Fibroblast of peridontal ligament (primary cell): ENCODE data around the gene NCR2.
A peak's percentile ranks its signal among the peaks of the same experiment; 100 is the strongest.
"Not testable (repeated sequence)": the region's sequence is repeated elsewhere in the genome, so short reads cannot be mapped to it uniquely, and the experiment has no call there.

Source experiments
- DNase-seq: peaks from one replicate; pipeline ENCODE4 v3.0.0-alpha.2; 2010; ENCODE audit errors: extremely low read depth

NCR2 gene, protein sequence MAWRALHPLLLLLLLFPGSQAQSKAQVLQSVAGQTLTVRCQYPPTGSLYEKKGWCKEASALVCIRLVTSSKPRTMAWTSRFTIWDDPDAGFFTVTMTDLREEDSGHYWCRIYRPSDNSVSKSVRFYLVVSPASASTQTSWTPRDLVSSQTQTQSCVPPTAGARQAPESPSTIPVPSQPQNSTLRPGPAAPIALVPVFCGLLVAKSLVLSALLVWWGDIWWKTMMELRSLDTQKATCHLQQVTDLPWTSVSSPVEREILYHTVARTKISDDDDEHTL

DNA sequence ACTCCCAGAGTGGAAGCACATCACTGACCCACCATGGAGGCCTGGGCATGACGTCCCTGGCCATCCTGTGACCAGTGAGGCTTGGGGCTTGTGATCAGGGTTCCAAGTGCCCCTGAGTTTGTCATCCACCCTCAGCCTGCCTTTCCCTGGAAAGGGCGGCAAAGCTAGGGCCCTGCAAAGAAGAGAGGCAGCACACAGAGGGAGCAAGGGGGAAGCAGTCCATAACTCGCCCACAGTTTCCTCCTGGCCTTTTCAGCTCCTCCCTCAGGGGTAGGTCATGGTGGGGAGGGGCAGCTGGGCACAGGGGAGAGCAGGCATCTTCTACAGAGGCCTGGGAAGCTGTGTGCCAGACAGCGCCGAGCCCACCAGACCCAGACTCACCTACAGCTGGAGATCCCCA, at the start of gene NCR2:
TSS of gene NCR2 (plus strand) at position 313 of the 400 bp plus-strand sequence. CDS start 269 bp downstream, outside the sequence.
- no peak for DNase-seq

DNA sequence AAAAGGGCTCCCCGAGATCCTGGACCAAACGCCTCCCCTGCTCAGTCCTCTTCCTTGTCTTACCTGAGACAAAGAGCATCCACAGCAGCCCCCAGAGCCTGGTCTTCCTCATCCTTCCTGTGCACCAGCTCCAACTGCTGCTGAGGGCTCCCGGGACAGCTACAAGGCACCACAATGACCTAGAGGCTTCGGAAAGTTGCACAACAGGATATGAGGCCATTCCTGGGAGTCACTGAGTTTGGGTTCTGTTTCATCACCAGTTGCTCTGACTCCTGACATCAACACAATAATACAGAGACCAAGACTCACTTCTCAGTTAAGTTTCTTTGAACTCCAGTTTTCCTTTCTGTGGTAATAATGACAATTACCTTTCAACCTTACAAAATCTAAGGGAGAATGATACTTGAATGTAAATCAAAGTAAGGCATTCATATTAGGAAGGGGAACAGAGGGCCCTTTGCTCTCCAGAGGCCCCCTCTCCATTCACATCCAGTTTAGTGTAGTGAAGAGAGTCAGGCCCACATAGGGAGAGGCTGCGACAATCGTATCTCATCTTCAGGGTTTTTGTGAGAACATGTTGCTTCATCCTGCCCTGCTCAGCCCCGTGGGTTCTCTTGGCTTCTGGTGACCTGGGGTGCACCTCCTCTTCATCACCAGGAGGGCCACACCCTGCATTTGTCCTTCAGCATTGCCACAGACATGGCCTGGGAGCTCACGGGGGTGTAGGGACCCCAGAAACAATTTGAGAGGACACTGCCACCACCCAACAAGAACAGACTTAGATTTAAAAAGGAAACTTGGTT, 48.7 kb upstream of the NCR2 start, which contains the start of gene TREM1:
TSS of gene TREM1 (minus strand) at position 139 of the 803 bp plus-strand sequence. CDS start at position 112, 27 bp downstream.
- DNase-seq: peak; percentile 18

DNA sequence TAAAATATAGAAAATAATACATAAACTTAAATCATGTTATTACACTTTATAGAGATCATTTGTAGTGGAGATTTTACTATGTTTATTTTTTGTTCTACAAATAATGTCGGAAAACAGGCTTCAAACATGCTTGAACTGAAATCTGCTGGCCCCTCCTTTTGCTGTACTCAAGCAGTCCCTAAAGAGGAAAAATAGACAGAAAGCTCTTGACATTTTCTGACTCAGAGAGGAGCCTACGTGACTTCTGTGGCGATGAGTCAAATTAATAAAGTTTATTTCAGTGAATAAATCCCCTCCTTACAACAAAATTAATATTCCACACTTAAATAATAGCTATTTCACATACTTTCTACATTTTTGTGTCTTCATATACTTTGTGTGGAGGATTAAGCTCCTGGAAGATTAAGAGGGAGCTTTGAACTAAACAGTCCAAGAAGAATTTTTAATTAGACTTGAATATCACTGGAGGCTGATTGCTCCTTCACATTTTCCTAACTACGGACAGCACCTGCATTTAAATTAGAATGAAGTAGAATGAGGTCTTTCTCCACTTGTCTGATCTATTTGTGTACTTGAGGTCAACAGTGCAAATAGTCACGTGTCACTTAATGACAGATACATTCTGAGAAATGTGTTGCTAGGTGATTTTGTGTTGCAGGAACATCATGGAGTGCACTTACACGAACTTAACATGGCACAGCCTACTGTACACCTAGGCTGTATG, 47.2 kb upstream of the NCR2 start:
- no peak for DNase-seq

DNA sequence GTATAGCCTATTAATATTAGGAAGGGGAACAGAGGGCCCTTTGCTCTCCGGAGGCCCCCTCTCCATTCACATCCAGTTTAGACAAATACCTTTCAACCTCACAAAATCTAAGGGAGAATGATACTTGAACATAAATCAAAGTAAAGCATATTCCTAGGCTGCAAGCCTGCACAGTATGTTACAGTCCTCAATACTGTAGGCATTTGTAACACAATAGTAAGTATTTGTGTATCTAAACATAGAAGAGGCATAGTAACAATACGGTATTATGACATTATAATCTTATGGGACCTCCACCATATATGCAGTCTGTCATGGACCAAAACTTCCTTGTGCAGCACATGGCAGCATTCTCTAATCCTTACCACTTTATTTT, 46.7 kb upstream of the NCR2 start:
- no peak for DNase-seq

DNA sequence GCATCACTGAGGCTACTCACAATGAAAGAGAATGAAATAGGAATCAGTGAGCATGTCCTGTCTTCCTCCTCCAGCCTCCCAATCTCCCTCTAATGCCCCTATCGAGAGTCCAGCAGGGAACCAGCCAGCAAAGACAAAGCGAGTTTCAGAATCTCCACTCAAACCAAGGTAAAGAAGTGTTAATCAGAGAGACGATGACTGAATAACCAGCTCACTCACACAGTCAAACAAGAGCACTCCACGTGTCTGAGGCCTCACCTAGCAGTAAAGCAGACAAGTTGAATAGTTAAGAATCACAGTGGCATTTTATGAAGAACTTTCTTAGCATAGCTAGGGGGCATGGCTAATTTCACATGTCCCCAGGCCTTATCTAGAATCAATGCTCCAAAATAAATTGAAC, 45.6 kb upstream of the NCR2 start:
- no peak for DNase-seq

DNA sequence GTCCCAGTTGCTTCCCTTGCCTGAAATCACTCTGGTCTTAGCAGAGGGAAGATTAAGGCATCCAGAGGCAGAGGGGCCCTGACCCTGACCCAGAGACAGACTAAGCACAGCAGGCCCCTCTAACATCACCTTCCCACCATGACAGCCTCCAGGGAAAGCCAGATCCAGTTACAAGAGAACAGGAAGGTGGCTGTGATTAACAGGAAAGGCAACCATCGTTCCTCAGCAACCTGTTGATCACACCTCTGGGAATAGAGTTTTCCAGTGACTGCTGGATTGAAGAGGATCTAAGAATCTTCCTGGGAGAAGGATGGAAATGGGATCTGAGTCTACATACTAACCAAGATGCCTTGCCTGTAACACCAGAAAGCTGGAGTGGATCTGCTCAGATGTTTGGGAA, 43.7 kb upstream of the NCR2 start:
- DNase-seq: no peak

DNA sequence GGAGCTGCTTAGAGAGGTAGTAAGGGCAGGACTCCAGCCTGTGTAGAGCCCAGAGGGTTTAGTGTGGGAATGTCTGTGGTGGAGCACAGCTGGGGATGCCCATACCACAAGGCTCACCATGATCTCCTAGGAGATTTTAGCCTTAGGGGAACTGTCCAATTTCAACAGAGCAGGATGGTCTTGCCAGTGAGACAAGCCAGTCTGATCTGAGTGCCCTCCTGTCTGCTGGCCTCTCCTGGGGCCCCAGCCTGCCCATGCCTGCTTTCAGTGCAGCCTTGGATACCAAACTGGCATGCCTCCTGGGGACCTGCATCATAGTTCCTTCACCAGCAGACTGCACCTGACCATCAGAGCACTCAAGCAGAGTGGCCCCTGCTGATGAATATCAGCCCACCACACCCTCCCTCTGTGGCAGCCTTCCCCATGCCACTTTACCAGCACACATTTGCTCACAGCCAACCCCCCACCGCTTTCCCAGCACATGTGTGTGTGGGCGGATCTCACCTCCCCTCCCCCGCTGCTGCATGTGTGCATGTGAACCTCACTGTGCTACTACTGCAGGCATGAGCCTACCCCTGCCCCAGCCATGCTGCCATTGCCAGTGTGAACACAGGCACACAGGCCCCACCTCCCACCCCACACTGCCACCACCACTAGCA, 41.1 kb upstream of the NCR2 start:
- no peak for DNase-seq

DNA sequence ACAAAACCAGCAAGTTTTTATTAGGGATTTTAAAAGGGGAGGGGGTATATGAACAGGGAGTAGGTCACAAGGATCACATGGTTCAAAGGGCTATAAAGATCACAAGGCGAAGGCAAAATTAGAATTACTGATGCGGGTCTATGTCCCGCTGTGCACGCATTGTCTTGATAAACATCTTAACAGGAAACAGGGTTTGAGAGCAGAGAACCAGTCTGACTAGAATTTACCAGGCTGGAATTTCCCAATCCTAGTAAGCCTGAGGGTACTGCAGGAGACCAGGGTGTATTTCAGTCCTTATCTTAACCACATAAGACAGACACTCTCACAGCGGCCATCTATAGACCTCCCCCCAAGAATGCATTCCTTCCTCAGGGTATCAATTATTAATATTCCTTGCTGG, 38.2 kb upstream of the NCR2 start:
- DNase-seq: not testable (repeated sequence)

DNA sequence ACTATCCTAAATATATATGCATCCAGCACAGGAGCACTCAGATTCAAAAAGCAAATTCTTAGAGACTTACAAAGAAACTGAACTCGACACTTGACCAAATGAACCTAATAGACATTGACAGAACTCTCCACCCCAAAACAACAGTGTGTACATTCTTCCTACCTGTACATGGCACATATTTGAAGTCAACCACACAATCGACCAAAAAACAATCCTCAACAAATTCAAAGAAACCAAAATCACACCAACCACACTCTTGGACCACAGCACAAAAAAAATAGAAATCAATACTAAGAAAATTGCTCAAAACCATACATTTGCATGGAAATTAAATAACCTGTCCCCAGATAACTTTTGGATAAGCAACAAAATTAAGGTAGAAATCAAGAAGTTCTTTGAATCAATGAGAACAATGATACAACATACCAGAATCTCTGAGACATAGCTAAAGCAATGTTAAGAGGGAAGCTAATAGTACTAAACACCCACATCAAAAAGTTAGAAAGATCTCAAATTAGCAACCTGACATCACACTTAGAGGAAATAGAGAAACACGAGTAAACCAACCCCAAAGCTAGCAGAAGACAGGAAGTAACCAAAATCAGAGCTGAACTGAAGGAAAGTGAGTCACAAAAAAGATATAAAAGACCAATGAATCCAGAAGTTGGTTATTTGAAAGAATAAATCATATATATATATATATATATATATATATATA, 36.5 kb upstream of the NCR2 start:
- no peak for DNase-seq

DNA sequence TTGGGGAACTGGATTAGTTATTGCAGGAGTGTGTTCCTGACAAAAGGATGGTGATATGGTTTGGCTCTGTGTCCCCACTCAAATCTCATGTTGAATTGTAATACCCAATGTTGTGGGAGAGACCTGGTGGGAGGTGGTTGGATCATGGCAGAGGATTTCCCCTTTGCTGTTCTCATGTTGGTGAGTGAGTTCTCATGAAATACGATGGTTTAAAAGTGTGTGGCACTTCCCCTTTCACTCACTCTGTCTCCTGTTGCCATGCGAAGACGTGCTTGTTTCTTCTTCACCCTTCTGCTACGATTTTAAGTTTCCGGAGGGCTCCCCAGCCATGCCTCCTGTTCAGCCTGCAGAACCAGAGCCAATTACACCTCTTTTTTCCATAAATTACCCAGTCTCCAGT, 32.8 kb upstream of the NCR2 start:
- DNase-seq: no peak

DNA sequence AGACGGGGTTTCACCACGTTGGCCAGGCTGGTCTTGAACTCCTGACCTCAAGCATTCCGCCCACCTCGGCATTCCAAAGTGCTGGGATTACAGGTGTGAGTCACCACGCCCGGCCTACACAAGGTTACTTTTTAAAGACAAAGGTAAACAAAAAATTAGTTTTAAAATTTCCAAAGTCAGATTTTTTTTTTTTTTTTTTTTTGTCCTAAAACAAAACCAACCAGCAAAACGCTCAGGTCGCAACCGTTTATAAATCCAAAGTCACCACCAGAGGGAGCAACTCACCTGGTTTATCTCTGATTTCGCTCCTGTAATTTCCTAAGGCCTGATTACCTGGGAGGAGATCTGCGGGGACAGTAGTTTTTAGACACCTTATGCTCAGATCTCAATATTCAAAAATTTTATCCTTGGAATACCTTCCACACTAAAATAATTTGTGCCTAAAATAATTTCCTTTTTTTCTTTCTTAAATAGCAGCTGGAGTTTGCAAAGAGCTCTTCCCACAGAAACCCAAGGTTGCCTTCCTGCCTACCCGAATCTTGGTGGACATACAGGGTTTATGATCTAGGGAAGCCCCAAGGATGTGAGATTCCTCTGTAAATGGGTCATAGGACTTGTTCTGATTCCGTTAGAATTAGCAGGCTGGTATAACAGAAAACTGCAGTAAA, 29.1 kb upstream of the NCR2 start:
- peak; percentile 59 for DNase-seq

DNA sequence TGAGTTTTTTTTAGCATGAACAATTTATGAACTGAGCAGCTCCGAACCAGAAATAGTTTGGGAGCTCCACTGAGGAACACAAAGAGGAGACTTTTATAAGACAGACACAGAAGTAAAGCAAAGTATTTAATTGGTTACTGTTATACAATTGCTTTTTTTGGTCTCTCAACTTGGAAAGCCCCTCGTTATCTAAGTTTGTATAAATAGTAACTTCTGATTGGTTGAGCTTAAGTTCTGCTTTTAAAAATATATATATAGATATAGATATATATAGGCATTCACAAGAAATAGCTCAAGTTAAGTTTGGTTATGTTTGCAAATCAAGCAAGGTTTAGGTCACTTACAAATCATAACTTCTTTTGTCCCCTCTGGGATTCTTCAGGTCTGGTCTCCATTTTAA, 20.2 kb upstream of the NCR2 start:
- no peak for DNase-seq

DNA sequence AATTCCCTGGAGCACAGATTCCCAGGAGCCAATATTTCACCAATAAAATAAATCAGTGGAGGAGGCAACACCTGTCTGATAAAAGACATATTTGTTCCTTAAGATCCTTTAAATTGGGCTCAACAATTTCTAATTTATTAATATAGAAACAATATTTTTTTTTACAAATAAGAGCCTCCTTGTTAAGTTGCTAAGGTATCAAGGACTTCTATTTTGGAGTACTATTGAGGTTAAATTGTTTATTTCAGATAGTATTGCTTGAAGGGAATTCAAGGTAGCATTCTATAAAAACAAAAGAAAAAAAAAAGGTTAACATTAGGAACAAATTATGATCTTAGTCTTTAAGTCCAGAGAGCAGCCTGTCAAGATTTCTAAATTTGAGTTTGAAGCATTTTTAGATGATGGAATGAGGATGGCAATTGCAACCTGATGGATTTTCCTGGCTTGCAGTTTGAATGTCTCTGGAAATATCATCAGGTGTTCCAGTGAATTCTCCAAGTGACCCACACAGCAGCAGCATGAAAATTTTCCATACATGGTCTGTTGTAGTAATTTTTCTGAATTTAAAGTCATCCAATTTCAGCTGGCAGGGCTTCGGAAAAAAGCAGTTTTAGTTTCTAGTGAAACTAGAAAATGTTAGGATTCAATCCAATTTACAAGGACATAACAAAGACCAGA, 19.3 kb upstream of the NCR2 start:
- no peak for DNase-seq

DNA sequence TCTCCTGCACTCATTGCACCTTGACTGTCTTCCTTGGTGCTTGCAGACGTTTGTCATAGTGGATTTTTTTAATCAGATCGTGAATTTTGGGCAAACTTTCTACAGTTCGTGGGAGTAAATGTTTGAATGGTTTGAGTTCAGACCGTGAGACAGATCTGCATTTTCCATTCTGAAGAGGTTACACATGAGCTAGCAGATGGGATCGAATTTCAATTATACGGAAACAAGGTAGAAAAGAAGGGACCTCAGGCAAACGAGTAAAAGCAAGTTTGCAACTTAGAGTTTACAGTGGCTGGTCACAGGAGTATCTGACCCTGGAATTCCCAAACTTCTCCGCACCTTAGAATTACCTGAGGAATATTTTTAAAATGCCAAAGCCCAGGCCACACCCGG, 17.2 kb upstream of the NCR2 start:
- DNase-seq: peak; percentile 2

DNA sequence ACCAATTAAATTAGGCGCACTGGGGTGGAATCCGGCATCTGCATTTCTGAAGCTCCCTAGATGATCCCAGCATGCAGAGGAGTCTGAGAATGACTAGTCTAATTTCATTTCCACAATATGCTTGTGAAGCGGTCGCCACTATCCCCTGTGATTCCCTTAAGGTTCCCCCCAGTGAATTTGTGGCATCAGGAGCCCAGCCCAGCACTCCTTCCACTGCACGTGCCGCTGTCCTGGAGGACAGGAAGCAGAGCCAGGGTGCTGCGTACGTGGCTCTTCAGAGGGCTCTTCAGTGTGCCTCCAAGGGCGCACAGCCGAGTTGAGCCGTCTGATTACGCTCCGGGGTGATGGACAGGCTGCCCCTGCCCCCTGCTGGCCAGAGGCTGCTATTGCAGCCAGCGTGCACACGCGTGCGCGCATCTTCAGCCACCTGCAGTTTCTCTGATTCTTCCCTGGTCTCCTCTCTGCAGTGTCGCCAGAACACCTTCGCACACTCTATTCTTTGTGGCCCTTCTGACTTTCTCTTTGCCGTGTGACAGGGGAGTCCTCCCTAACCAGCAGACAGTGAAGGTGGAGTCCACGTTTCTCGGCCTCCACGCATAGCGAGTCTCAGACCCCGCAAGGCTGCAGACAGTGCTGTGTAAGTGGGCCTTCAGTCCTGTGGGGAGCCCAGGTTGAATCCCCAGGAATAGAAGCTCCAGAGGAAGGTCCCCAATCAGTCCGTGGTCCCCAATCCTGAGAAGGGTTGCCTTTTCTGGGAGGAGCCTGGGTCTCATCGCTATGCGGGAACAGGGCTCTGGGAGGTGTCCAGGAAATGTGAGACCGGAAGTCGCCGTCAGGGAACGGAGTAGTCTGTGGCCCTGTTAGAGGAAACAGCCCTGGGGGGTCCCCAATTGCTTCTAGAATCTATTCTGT, 16.5 kb upstream of the NCR2 start:
- DNase-seq: peak; percentile 64

DNA sequence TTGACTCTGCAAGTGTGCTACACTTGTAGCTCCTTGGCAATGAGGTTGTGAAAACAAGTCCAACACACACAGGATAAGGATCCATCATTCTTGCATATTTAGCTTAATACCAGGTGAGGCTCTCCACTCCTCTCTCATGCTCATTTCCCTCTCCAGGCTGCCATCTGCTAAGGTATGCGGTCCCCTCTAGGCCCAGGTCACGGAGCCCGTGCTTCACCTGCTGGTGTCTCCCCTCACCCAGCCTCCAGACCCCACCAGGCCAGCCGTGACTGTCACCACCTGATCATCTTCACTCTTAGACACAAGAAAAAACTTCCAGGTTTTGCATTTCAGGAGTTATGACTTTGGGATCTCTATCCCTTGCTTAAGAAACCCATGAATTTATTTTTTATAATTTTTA, 14.2 kb upstream of the NCR2 start:
- DNase-seq: no peak

DNA sequence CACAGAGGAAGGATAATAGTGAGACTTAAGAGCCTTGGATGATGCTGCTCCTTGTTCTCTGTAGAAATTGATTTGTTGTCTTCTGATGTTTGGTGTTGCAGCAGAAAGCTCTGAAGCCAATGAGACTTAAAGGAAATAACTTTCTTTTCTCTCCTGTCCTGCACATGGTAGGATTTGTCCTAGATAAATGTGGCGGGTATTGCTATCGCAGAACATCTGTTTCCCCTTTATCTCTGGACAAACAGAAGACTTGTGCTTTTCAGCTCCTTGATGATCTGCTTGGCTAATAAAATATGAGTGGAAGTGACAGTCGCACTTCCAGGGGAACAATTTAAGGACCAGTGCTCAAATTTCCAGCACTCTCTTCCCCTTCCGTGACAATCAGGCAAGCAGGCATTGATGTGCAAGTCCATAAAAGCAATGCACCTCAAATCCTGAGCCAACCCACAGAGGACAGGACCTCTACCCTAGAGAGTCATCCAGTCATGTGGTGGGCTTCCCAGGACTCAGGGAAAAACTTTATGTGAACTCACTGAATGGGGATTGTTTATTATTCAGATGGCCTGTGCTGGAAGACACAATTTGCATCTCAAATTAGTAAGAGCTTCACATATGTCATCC, 9.9 kb upstream of the NCR2 start:
- no peak for DNase-seq

DNA sequence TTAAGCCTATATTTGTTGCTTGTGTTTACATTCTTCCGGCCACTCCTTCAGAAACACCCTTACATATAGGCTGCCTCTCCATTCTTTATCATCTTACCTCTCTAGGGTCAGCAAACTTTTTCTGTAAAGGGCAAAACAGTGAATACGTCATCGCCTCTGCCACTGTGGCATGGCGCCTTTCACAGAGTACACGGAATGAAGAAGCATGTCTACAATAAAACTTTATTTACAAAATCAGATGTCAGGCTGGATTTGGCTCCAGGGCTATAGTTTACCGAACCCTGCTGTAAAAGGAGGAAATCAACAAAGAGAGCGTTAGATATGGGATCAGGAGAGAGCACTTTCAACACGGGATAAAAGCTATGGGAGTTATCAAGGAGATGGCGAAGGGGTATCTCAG, 9.3 kb upstream of the NCR2 start:
- no peak for DNase-seq

DNA sequence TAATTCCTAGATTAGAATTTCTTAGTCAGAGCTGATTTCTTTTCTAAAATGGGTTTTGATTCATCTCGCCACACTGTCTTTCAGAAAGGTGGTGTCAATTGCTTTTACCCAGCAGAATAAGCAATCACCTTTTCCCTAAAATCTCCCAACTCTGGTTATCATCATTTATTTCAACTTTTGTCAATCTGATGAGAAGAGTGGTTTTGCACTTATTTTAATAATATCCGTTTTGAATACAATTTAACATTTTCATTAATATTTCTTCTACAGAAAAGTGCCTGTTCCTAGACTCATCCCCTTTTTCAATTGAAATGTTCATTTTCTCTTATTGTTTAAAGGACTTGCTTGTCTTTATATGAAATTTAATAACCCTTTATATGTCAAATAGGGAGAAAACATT, 8.2 kb upstream of the NCR2 start:
- DNase-seq: no peak
